Measurements from ENCODE around the gene FAN1. TPM values are rescaled to one million over a fixed set of nuclear protein-coding genes. Genes with fewer than 3 reads are reported as not detected.

FAN1 gene
- total RNA-seq, 1 donor from 2014 or later: 35.3 TPM

GRCh38 chr15:30926161-30926560 is 22.4 kb downstream of the FAN1 start:
- no peak for TF ChIP-seq CTCF (IDR thresholded peaks at IDR 0.05)
- TF ChIP-seq EZH2 (IDR thresholded peaks at IDR 0.05): no peak
- TF ChIP-seq EZH2phosphoT487 (IDR thresholded peaks at IDR 0.05): no peak
- peaks cover 27% of the 10 kb centered on the region for H3K4me1 ChIP-seq
- H3K9me3 ChIP-seq (ENCODE audit: low read depth): no peaks in the 10 kb centered on the region
- H3K79me2 ChIP-seq (ENCODE audit: low read depth): no peaks in the 10 kb centered on the region
- no peak overlapping the region for H2AFZ ChIP-seq (replicated peaks)
- peaks cover 41% of the 10 kb centered on the region for H3F3A ChIP-seq (ENCODE audit: low read depth)
- H3K9me3 Mint-ChIP-seq: no peaks in the 10 kb centered on the region
- peak overlapping the region; percentile 22 for H3K27ac Mint-ChIP-seq
- H3K4me1 Mint-ChIP-seq: peaks cover 27% of the 10 kb centered on the region
- no peak overlapping the region for H3K9ac ChIP-seq
- H3K27me3 Mint-ChIP-seq (ENCODE audit: insufficient read depth, low read depth): no peaks in the 10 kb centered on the region
- no peaks in the 10 kb centered on the region for H3K36me3 ChIP-seq
- H3K4me3 Mint-ChIP-seq: no peak overlapping the region
- DNase-seq (ENCODE audit: low spot score): no peak
- no peaks in the 10 kb centered on the region for H3K27me3 ChIP-seq
- H4K20me1 ChIP-seq (ENCODE audit: low read depth): peaks cover 8% of the 10 kb centered on the region
- no peak overlapping the region for H3K4me2 ChIP-seq
- no peak overlapping the region for H3K4me3 ChIP-seq
- no peak overlapping the region for H3K27ac ChIP-seq
- H3K36me3 Mint-ChIP-seq: peaks cover 40% of the 10 kb centered on the region

DNA sequence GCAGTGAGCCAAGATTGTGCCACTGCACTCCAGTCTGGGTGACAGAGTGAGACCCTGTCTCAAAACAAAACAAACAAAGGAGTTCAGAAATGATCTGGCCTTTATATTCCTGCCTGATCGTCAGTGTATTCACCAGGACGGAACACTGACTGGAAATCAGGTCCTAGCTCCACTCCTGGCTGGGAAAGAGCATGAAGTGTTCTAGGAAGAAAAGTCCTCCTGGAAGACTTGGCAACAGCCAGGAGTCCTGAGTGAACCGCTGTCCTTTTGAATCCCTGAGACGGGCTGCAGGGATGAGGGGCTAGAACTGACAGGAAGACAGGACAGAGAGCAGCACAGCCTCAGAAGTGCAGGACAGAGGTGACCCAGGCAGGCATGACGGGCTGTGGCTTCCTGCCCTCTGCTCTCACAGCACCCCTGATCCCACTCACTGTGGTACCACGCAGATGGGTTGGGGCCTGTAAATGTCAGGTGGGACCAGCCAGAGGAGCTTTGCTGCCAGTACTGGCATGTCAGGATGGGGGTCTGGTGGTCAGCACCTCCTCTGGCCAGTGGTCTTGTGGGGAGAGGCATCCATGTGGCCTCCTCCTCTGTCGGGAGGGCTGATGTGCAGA is 23.5 kb downstream of the FAN1 start:
- no peak overlapping the region for H3K4me3 Mint-ChIP-seq
- no peaks in the 10 kb centered on the region for H3K9me3 Mint-ChIP-seq
- peaks cover 3% of the 10 kb centered on the region for H4K20me1 ChIP-seq (ENCODE audit: low read depth)
- H3K27me3 Mint-ChIP-seq (ENCODE audit: insufficient read depth, low read depth): no peaks in the 10 kb centered on the region
- no peaks in the 10 kb centered on the region for H3K79me2 ChIP-seq (ENCODE audit: low read depth)
- DNase-seq (ENCODE audit: low spot score): no peak
- H3K27me3 ChIP-seq: no peaks in the 10 kb centered on the region
- H3K9me3 ChIP-seq (ENCODE audit: low read depth): no peaks in the 10 kb centered on the region
- H3K4me1 Mint-ChIP-seq: peaks cover 17% of the 10 kb centered on the region
- no peak overlapping the region for H3K27ac ChIP-seq
- H3F3A ChIP-seq (ENCODE audit: low read depth): peaks cover 30% of the 10 kb centered on the region
- no peak for TF ChIP-seq EZH2 (IDR thresholded peaks at IDR 0.05)
- no peak for TF ChIP-seq CTCF (IDR thresholded peaks at IDR 0.05)
- TF ChIP-seq EZH2phosphoT487 (IDR thresholded peaks at IDR 0.05): no peak
- H3K4me1 ChIP-seq: peaks cover 16% of the 10 kb centered on the region
- H3K27ac Mint-ChIP-seq: no peak overlapping the region
- H3K36me3 Mint-ChIP-seq: peaks cover 42% of the 10 kb centered on the region
- H3K9ac ChIP-seq: no peak overlapping the region
- H3K4me3 ChIP-seq: no peak overlapping the region
- no peak overlapping the region for H3K4me2 ChIP-seq
- H2AFZ ChIP-seq (replicated peaks): no peak overlapping the region
- no peaks in the 10 kb centered on the region for H3K36me3 ChIP-seq

DNA sequence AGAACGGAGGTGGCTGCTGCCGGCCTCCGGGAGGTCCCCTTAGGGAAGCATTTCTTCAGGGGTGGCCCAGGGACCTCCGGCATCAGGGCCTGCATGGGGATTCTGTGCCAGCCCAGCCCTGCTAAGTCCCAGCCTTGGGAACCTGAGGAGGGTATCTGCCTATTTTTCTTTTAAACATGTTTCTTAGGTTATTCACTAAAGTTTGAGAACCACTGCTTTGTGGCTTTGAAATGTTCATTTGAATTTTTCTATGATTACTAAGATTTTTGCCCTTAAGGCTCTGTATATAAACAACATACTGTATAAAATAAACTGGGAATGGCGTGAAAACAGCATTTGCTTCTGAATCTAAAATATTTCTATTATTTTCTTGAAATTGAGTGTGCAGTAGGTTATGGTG is 24.4 kb downstream of the FAN1 start:
- Histone ChIP-seq H4K20me1 (ENCODE audit: low read depth) (peaks cover 3% of the 10 kb centered on the region), H2AFZ (replicated peaks) (no peak overlapping the region), H3K27me3 (no peaks in the 10 kb centered on the region), H3K79me2 (ENCODE audit: low read depth) (no peaks in the 10 kb centered on the region), H3K4me3 (no peak overlapping the region), H3K27ac (no peak overlapping the region), H3K9ac (no peak overlapping the region), H3K9me3 (ENCODE audit: low read depth) (no peaks in the 10 kb centered on the region), H3K4me1 (peaks cover 11% of the 10 kb centered on the region), H3K36me3 (no peaks in the 10 kb centered on the region), H3K4me2 (no peak overlapping the region), H3F3A (ENCODE audit: low read depth) (peaks cover 21% of the 10 kb centered on the region)
- Mint-ChIP-seq H3K36me3 (peaks cover 40% of the 10 kb centered on the region), H3K27me3 (ENCODE audit: insufficient read depth, low read depth) (no peaks in the 10 kb centered on the region), H3K4me3 (no peak overlapping the region), H3K9me3 (no peaks in the 10 kb centered on the region), H3K4me1 (peaks cover 9% of the 10 kb centered on the region), H3K27ac (no peak overlapping the region)
- no peak for DNase-seq (ENCODE audit: low spot score)
- no peak for TF ChIP-seq EZH2 (IDR thresholded peaks at IDR 0.05)
- TF ChIP-seq CTCF (IDR thresholded peaks at IDR 0.05): no peak
- no peak for TF ChIP-seq EZH2phosphoT487 (IDR thresholded peaks at IDR 0.05)

All from neural progenitor cell (in vitro differentiated cells).